ENCODE results near the gene RRH.

DNA sequence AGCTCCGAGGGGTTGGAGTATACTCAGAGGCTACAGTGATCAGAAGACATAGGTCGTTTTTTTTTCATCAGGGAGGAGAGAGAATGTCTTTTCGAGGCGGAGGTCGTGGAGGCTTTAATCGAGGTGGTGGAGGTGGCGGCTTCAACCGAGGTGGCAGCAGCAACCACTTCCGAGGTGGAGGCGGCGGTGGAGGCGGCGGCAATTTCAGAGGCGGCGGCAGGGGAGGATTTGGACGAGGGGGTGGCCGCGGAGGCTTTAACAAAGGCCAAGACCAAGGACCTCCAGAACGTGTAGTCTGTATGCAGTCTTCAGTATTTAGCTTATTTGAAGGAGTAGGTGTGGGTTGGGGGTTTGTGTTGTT is 11.7 kb upstream of the RRH start:
- TF ChIP-seq, protein P1, sequence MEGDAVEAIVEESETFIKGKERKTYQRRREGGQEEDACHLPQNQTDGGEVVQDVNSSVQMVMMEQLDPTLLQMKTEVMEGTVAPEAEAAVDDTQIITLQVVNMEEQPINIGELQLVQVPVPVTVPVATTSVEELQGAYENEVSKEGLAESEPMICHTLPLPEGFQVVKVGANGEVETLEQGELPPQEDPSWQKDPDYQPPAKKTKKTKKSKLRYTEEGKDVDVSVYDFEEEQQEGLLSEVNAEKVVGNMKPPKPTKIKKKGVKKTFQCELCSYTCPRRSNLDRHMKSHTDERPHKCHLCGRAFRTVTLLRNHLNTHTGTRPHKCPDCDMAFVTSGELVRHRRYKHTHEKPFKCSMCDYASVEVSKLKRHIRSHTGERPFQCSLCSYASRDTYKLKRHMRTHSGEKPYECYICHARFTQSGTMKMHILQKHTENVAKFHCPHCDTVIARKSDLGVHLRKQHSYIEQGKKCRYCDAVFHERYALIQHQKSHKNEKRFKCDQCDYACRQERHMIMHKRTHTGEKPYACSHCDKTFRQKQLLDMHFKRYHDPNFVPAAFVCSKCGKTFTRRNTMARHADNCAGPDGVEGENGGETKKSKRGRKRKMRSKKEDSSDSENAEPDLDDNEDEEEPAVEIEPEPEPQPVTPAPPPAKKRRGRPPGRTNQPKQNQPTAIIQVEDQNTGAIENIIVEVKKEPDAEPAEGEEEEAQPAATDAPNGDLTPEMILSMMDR (IDR thresholded peaks at IDR 0.05): no peak
- no peak for TF ChIP-seq POLR2A (IDR thresholded peaks at IDR 0.05)

Measured in Peyer's patch (tissue), 4 donors.